CMK (cell line): ENCODE data around the gene NOC2L.

Experiments
- DNase-seq: peaks from one replicate; pipeline ENCODE4 v3.0.0-alpha.2; 2010; ENCODE audit warnings: low read depth

NOC2L gene

DNA sequence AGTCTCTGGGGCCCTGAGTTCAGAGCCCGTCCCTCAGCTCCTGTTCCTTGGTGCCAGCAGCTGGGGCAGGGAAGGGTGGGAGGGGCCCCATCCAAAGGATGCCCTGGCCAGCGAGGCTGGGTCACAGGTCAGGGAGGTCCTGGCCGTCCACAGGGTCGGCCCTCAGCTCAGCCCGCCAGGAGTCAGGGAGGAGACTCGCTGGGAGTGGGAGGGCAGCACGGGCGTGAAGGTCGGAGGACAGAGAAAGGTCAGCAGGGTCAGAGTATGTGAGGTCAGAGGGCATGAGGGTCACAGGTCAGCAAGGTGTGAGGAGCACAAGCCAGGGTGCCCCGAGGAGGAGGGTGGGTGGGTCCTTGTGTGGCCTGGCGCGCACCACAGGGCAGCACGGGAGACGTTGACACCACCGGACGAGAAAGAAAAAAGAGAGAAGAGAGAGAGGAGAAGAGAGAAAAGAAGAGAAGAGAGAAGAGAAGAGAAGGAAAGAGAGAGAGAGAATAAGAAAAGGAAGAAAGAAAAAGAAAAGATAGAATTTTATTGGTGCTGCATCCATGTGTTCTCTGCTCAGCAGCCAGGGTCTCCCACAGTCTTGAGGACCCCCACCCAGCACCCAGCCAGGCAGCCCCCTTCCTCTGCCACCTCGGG lies 15.8 kb upstream of the NOC2L start:
- no peak for DNase-seq

DNA sequence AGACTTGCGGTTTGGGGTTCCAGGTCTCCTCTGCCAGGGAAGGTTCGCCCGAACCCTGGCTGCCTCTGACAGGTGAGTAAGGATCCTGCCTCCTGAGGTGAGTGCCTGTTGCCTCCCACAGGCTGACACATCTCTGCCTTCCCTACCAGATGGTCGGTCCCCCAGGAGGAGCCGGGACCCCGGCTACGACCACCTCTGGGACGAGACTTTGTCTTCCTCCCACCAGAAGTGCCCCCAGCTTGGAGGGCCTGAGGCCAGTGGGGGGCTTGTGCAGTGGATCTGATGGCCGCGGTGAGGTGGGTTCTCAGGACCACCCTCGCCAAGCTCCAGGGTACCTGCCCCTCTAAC lies 15.2 kb upstream of the NOC2L start:
- no peak for DNase-seq

DNA sequence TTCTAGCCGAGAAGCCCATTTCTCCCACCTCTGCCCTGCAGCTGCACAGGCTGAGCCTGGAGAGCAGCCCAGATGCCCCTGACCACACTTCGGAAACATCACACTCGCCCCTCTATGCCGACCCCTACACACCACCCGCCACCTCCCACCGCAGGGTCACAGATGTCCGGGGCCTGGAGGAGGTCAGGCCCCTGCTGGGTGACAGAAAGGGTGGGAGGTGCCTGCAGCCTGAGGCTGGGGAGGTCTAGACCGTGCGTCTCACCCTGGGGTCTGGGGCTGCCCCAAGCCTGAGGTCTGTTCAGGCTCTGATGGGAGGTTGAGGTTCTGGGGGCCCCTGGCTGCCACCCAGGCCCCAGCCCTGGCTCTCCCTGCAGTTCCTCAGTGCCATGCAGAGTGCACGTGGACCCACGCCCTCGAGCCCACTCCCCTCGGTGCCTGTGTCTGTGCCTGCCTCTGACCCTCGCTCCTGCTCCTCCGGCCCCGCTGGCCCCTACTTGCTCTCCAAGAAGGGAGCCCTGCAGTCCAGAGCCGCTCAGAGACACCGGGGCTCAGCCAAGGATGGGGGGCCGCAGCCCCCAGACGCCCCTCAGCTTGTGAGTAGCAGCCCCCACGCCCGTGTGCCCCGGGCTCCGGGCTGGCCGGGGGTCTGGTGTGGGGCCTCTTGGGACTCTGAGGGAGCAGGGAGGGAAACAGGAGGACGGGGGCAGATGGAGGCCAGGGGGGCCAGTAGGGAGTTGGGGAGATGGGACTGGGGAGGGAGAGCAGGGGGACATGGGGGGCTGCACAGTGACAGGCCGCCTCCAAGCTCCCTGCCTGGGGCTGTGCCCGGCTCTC lies 14.6 kb upstream of the NOC2L start:
- DNase-seq = no peak

DNA sequence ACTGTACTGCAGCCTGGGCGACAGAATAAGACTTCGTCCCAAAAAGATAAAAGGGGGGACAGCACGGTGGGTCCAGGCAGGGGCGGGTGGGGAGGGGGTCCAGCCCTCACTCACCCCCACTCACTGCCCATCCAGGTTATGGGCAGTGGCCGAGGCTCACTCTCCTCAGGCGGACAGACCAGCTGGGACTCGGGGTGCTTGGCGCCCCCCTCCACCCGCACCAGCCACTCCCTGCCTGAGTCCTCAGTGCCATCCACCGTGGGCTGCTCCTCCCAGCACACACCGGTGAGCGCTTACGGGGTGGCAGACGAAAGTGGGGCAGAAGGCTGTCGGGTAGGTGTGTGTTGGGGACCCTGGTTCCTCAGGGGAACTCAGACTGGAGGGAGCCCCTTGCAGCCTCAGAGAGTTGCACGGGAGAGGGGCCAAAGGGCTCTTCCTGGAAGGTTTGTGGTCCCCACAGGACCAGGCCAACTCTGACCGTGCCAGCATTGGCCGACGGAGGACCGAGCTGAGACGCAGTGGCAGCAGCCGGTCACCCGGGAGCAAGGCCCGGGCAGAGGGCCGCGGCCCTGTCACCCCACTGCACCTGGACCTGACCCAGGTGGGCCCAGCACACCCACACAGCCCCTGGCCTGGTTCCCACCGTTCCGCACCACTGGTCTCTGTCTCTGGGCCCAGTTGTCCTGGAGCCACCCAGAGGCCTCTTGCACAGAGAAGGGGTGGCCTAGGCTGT lies 13.8 kb upstream of the NOC2L start:
- DNase-seq = no peak

DNA sequence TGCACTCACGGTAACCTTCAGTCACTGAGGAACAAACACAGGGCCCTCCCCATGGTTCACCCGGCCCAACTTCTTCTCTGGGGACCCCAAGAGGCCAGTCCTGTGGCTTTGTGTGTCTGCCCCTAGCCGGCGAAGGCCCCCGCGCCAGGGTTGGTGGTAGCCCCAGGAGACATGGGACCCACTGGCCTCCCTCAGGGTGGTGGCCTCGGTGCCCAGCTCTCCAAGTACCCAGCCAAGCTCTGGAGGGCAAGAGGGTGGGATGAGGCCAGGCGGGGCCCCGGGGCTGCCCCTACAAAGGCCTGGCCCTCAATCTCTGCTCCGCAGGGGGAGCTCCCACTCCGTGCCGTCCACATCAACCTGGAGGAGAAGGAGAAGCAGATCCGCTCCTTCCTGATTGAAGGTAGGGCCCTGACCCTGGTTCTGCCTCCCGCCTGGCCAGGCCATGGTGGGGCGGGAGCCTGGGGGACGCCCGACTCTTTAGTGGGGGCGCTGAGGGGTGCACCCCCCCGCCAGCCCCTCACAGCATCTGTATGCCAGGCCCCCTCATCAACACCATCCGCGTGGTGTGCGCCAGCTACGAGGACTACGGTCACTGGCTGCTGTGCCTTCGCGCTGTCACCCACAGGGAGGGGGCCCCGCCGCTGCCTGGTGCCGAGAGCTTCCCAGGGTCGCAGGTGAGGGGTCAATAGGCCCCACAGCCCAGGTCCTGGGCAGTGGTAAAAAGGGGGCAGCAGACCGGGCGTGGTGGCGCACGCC lies 12.9 kb upstream of the NOC2L start:
- no peak for DNase-seq

DNA sequence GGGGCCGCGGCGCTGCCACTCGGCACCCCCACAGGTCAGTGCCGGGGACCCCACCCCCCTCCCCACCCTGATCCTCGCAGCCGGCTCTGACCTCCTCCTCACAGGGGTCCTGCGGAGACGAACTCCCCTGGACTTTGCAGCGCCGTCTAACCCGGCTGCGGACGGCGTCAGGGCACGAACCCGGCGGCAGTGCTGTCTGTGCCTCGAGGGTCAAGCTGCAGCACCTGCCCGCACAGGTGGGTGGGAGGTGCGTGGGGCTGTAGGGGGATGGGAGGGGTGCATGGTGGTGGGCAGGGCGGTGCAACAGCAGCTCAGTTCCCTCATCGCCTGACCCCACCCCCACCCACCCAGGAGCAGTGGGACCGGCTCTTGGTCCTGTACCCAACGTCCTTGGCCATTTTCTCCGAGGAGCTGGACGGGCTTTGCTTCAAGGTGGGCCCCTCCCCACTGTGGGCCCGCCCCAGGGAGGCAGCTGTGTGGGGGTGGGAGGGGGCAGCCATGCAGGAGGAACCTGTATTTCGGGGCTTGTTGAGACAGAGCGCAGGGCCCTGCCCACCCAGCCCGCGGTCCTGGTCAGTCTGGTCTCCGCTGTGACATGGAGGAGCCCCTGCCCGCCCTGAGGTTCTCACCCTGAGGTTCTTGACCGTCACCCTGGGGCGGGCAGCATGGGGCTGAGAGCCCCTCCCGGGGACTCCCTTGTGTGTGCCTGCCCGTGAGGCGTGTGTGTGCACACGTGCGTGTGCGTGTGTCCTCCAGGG lies 12.1 kb upstream of the NOC2L start:
- DNase-seq = no peak

DNA sequence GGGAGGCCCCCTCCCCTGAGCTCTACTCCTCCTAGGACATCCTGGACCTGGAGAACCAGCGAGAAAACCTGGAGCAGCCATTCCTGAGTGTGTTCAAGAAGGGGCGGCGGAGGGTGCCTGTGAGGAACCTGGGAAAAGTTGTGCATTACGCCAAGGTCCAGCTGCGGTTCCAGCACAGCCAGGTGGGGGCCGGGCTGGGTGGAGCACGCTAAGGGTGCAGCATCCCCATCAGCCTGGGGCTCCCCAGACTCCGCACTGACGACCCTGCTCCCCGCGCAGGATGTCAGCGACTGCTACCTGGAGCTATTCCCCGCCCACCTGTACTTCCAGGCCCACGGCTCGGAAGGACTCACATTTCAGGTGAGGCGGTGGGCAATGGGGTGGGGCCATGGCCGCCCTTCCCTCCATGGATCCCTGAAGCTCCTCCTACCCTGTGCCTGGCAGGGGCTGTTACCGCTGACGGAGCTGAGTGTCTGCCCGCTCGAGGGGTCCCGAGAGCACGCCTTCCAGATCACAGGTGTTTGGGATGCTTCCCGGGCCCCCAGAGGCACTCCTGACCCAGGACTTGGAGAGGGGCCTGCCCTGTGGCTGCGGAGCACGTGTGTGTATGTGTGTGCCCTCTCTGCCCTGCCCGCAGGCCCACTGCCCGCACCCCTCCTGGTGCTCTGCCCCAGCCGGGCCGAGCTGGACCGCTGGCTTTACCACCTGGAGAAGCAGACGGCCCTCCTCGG lies 11.4 kb upstream of the NOC2L start:
- no peak for DNase-seq

DNA sequence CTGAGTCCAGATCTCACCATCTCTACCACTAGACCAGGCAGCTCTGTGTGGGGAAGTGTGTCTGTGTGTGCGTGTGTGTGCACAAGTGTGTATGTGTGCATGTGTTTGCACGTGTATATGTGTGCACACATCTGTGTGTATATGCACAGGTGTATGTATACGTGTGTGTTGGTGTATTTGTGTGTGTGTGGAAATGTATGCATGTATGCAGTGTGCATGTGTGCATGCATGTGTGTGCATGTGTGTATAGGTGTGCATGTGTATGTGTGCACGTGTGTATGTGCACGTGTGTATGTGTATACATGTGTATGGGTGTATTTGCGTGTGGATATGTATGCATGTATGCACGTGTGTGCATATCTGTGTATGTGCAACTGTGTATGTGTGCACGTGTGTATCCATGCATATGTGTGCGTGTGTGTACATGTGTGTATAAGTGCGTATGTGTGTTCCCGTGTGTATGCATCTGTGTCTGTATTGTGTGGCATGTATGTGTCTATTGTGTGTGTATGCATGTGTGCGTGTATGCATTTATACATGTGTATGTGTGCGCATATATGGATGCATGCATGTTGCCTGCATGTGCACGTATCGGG lies 10.3 kb upstream of the NOC2L start:
- no peak for DNase-seq

DNA sequence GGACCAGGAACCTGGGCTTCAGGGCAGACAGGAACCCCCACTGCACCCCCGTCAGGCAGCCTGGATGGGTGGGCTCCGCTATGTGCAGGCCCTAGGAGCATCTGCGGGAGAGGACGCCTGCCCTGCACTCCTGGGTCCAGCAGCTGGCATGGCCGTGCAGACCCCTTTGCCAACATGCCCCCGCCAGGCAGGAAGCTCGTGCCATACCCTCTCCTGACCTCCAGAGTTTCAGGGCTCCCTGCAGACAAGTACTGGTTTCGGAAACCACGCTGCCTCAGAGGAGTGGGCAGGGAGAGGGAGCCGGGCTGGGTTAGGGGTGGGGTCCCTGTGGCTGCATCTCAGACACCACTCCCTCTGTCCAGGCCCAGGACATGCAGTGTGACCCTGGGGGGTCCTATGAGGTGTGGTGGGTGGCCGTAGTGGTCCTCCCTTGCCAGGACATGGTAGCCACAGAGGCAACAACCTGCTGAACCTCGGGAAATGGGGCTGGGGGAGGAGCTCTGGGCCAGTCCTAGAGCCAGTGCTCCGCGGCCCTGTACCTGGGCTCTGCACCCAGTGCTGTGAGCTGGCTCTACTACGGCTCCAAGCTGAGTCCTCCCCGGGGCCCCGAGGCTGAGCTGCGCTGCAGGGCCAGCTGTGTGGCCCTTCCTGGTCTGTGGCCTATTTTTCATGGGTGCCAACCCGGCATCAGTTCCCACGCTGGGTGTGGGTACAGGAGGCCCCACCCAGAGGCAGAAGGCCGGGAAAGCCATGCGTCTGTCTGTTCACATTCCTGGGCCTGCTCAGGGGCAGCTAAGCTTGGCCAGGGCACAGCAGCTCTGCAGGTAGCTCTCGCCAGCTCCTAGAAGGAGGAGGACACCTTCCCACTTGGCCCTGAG lies 8.6 kb upstream of the NOC2L start:
- no peak for DNase-seq

DNA sequence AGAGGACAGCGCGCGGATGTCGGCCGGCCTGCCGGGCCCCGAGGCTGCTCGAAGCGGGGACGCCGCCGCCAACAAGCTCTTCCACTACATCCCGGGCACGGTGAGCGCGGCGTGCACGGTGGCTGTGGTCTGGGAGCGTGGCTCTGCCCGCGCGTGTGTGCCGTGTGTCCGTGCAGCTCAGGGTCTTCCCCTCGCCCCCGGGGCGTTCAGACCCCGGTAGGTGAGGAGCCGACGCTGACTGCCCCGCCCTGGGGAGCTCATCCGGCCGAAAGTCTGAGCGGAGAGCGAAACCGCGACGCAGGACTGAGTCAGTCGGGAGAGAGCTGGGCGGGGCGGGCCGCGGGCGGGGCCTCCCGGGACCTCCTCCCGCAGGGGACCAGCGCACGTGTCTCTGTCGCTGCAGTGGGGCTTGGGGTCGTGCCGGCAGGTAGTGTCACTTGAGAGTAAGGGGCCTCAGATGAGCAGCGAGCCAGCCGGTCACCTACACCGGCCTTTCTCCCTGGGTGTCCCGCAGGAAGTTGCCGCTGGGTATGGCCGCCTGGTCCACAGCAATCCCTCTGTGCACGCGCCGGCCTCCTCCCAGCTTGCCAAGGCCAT lies 7.7 kb upstream of the NOC2L start:
- DNase-seq = peak; percentile 41

DNA sequence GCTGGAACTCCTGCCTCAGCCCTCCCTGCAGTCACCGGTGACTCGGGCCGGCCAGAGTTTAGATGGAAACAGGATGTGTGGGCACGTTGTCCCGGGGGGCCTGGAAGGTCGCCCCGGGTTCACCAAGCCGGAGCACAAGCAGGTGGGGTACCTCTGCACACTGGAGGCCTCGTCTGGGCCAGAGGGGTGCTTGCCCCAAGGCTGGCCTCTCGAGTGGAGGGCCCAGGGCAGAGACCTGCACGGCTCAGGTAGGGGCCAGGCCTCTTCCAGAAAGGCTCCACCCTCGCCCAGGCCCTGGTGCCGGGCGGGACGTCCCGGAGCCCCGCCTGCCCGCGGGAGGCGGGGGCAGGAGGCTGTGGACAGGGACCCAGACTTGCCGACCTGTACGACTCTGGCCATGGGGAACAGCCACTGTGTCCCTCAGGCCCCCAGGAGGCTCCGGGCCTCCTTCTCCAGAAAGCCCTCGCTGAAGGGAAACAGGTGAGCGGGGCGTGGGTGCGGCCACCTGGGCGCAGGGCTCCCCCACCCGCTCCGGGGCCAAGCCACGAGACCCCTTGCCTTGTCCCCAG lies 7.2 kb upstream of the NOC2L start, which contains the start of gene PLEKHN1:
TSS of gene PLEKHN1 (plus strand) at position 348 of the 569 bp plus-strand sequence. CDS start at position 398, 50 bp downstream.
- DNase-seq = no peak

DNA sequence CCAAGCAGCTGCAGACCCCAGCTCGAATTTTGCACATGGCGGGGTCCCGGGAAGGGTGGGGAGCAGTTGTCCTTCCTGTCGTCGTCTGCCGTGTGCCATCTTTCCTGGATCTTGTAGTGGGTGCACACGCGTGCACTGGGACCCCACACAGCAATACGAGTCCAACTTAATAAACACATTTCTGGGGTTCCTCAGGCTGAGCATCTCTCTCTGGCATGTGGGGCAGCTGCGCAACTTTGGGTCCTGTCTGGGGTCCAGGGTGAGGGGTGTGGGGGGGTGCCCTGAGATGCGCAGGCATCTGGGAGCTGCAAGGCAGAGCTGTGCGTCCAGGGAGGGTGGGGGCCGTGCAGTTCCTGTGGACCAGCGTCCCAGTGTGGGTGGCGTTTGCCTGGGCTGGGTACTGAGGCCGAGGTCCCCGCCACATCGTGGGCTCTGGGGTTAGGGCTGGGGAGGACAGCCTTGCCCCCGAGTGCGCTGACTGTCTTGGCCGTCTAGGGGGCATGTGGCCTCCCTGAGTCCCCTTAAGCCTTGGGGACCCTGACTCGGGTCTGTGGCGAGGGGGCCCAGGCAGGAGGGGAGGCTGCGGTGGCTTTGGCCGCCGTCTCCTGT lies 6.6 kb upstream of the NOC2L start:
- no peak for DNase-seq

DNA sequence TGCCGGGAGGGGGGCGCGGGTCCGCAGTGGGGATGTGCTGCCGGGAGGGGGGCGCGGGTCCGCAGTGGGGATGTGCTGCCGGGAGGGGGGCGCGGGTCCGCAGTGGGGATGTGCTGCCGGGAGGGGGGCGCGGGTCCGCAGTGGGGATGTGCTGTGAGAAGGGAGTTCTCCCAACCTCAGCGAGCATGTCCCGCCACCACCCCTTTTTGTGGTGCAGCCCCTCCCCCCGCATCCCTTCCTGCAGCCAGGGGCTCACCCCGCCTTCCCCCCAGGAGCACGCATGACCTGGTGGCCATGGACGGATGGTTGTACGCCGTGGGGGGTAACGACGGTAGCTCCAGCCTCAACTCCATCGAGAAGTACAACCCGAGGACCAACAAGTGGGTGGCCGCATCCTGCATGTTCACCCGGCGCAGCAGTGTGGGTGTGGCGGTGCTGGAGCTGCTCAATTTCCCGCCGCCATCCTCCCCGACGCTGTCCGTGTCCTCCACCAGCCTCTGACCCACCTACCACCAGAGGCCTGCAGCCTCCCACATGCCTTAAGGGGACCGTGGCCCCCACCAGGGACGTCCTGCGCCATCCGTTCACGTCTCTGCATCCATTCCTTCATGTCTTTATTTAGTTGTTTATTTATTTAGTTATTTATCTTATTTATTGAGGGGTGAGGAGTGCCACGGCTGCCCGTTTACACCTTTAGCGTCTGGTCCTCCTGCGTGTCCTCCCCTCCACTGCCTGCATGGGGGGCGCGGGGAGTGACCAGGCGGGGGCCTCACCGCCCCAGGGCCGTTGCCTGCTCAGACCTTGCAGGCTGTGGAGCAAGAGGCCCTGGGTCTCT lies 5.9 kb upstream of the NOC2L start:
- DNase-seq = no peak

DNA sequence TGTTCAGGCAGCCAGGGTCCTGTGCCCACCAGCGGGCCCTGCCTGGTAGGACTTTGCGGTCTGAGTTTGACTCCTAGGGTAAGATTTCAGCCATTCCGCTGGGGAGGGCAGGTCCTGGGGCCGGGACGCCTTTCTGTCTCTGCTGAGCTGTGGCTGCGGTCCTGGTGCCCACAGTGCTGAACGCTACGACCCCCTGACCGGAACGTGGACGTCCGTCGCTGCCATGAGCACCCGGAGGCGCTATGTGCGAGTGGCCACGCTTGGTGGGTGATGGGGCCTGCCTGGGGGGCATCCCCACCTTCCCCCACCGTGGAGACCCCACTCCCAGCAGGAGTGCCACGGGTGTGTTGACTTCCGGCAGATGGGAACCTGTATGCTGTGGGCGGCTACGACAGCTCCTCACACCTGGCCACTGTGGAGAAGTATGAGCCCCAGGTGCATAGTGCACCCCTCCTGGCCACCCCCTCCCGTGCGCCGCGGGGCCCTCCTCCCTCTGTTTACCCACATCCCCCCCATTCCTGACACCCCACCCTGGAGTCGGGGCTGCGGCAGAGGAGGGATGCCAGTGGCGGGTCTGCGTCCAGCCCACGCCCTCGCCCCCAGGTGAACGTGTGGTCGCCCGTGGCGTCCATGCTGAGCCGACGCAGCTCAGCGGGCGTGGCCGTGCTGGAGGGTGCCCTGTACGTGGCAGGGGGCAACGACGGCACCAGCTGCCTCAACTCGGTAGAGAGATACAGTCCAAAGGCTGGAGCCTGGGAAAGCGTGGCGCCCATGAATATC lies 4.9 kb upstream of the NOC2L start:
- DNase-seq = no peak

DNA sequence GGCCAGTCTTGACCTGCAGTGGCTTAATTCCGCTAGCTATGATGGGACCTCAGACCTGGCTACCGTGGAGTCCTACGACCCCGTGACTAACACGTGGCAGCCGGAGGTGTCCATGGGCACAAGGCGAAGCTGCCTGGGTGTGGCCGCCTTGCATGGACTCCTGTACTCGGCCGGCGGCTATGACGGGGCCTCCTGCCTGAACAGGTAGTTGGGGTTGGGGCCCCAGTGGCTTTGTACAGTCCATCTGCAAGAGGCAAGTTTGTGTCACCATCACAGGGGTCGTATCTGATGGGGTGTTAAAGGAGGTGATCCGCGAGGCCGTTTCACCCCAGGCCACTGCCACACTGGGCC lies 4.2 kb upstream of the NOC2L start:
- no peak for DNase-seq
